ENCODE measurements around the gene RANBP3.

Gene RANBP3

GRCh38 chr19:5923356-5923755 lies 54.6 kb downstream of the RANBP3 start:
- no peak for TF ChIP-seq CTCF (conservative IDR thresholded peaks at IDR 0.05)
- H3K27ac ChIP-seq: no peak overlapping the region

- no peak for TF ChIP-seq CTCF (conservative IDR thresholded peaks at IDR 0.05)
- no peak overlapping the region for H3K27ac ChIP-seq
Measured at GRCh38 chr19:5922161-5922545, 55.8 kb downstream of the RANBP3 start.

GRCh38 chr19:5921516-5922160 lies 56.3 kb downstream of the RANBP3 start:
- no peak for TF ChIP-seq CTCF (conservative IDR thresholded peaks at IDR 0.05)
- no peak overlapping the region for H3K27ac ChIP-seq

GRCh38 chr19:5918463-5919079 lies 59.4 kb downstream of the RANBP3 start:
- H3K27ac ChIP-seq: no peak overlapping the region
- TF ChIP-seq CTCF (conservative IDR thresholded peaks at IDR 0.05): no peak

GRCh38 chr19:5917431-5918107 lies 60.4 kb downstream of the RANBP3 start:
- no peak for TF ChIP-seq CTCF (conservative IDR thresholded peaks at IDR 0.05)
- H3K27ac ChIP-seq: no peak overlapping the region

- no peak for TF ChIP-seq CTCF (conservative IDR thresholded peaks at IDR 0.05)
- H3K27ac ChIP-seq: no peak overlapping the region
Measured at GRCh38 chr19:5916181-5916708, 61.7 kb downstream of the RANBP3 start.

GRCh38 chr19:5915782-5916165 lies 62.2 kb downstream of the RANBP3 start:
- TF ChIP-seq CTCF (conservative IDR thresholded peaks at IDR 0.05): no peak
- peak overlapping the region; percentile 7; the same call in 1 of the 2 replicates for H3K27ac ChIP-seq

Measured in VCaP (cell line).